D721Med (cell line): ENCODE measurements around the gene PCDHA6.
A peak's percentile ranks its signal among the peaks of the same experiment; 100 is the strongest.
"Not testable (repeated sequence)": the region's sequence is repeated elsewhere in the genome, so short reads cannot be mapped to it uniquely, and the experiment has no call there.

ENCODE experiments used
- DNase-seq: peaks from one replicate; pipeline ENCODE4 v3.0.0; 2011; ENCODE audit warnings: low spot score; ENCODE audit not compliant: insufficient read length
- FAIRE-seq: peaks from 2 replicates; lab custom pipeline; 2011; peaks lifted over from hg19 to GRCh38; lab: Jason Lieb, UNC
- TF ChIP-seq, protein P1 (sequence below): IDR thresholded peaks from 2 replicates; pipeline ENCODE4 v1.5.1; 2012; ENCODE audit warnings: mild to moderate bottlenecking, control low read depth; ENCODE audit not compliant: insufficient read depth; ENCODE audit errors: missing control alignments

Gene PCDHA6

DNA sequence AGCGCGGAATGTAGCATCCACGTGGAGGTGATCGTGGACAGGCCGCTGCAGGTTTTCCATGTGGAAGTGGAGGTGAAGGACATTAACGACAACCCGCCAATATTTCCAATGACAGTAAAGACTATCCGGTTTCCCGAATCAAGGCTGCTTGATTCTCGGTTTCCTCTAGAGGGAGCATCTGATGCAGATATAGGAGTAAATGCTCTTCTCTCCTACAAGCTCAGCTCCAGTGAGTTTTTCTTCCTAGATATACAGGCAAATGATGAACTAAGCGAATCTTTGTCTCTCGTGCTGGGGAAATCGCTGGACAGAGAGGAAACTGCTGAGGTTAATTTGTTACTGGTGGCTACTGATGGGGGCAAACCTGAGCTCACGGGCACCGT lies 32.5 kb upstream of the PCDHA6 start:
- TF ChIP-seq, protein P1, sequence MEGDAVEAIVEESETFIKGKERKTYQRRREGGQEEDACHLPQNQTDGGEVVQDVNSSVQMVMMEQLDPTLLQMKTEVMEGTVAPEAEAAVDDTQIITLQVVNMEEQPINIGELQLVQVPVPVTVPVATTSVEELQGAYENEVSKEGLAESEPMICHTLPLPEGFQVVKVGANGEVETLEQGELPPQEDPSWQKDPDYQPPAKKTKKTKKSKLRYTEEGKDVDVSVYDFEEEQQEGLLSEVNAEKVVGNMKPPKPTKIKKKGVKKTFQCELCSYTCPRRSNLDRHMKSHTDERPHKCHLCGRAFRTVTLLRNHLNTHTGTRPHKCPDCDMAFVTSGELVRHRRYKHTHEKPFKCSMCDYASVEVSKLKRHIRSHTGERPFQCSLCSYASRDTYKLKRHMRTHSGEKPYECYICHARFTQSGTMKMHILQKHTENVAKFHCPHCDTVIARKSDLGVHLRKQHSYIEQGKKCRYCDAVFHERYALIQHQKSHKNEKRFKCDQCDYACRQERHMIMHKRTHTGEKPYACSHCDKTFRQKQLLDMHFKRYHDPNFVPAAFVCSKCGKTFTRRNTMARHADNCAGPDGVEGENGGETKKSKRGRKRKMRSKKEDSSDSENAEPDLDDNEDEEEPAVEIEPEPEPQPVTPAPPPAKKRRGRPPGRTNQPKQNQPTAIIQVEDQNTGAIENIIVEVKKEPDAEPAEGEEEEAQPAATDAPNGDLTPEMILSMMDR = peak; percentile 2
- FAIRE-seq (no peak), DNase-seq (no peak)

DNA sequence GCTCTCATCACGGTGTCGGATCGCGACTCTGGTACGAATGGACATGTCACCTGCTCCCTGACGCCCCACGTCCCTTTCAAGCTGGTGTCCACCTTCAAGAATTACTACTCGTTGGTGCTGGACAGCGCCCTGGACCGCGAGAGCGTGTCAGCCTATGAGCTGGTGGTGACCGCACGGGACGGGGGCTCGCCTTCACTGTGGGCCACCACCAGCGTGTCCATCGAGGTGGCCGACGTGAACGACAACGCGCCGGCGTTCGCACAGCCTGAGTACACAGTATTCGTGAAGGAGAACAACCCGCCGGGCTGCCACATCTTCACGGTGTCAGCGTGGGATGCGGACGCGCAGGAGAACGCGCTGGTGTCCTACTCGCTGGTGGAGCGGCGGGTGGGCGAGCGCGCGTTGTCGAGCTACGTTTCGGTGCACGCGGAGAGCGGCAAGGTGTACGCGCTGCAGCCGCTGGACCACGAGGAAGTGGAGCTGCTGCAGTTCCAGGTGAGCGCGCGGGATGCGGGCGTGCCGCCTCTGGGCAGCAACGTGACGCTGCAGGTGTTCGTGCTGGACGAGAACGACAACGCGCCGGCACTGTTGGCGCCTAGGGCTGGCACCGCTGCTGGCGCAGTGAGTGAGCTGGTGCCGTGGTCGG lies 31.6 kb upstream of the PCDHA6 start:
- not testable (repeated sequence) for DNase-seq, FAIRE-seq

DNA sequence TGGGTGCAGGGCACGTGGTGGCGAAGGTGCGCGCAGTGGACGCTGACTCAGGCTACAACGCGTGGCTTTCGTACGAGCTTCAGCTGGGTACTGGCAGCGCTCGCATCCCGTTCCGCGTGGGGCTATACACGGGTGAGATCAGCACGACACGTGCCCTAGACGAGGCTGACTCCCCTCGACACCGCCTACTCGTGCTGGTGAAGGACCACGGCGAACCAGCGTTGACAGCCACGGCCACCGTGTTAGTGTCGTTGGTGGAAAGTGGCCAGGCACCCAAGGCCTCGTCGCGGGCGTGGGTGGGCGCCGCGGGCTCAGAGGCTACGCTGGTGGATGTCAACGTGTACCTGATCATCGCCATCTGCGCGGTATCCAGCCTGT lies 31.1 kb upstream of the PCDHA6 start:
- DNase-seq (no peak), FAIRE-seq (no peak)
- TF ChIP-seq, protein P1 = no peak

DNA sequence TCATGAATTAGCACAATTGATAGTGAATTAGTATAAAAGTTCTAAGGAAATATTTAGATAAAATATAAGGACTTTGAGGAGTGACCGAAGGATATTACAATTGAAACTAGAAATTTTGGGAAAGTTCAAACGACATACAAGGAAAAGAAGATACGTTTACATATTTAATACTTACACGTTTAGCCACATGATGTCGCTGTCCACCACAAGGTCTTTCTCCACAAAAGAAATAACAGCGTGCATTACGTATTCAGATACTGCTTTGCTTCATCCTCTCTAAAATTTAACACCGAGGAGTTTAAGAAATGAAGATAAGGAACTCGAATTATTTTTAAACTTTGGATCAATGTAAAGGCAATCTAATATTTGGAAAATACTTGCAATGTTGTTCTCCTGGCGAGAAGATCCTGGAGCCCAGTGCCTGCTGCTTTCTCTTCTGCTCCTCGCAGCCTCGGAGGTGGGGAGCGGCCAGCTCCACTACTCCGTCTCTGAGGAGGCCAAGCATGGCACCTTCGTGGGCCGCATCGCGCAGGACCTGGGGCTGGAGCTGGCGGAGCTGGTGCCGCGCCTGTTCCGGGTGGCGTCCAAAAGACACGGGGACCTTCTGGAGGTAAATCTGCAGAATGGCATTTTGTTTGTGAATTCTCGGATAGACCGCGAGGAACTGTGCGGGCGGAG lies 26.8 kb upstream of the PCDHA6 start, which contains the start of gene PCDHA3:
PCDHA3 (plus strand) TSS at position 242 of the 678 bp plus-strand sequence.
- DNase-seq = no peak
- FAIRE-seq = no peak

DNA sequence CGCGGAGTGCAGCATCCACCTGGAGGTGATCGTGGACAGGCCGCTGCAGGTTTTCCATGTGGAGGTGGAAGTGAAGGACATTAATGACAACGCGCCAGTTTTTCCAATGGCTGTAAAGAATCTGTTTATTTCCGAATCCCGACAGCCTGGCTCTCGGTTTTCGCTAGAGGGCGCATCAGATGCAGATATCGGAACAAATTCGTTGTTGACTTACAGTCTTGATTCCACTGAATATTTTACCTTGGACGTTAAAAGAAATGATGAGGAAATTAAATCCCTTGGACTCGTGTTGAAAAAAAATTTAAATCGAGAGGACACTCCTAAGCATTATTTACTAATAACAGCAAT lies 26.3 kb upstream of the PCDHA6 start:
- TF ChIP-seq, protein P1 = no peak
- no peak for FAIRE-seq
- no peak for DNase-seq

More for the DNA sequence above, 26.8 kb upstream of the PCDHA6 start, which contains the start of gene PCDHA3:
- TF ChIP-seq, protein P1 = no peak

DNA sequence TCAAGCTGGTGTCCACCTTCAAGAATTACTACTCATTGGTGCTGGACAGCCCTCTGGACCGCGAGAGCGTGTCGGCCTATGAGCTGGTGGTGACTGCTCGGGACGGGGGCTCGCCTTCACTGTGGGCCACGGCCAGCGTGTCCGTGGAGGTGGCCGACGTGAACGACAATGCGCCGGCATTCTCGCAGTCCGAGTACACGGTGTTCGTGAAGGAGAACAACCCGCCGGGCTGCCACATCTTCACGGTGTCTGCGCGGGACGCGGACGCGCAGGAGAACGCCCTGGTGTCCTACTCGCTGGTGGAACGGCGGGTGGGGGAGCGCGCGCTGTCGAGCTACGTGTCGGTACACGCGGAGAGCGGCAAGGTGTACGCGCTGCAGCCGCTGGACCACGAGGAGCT lies 25.4 kb upstream of the PCDHA6 start:
- DNase-seq, FAIRE-seq: not testable (repeated sequence)

DNA sequence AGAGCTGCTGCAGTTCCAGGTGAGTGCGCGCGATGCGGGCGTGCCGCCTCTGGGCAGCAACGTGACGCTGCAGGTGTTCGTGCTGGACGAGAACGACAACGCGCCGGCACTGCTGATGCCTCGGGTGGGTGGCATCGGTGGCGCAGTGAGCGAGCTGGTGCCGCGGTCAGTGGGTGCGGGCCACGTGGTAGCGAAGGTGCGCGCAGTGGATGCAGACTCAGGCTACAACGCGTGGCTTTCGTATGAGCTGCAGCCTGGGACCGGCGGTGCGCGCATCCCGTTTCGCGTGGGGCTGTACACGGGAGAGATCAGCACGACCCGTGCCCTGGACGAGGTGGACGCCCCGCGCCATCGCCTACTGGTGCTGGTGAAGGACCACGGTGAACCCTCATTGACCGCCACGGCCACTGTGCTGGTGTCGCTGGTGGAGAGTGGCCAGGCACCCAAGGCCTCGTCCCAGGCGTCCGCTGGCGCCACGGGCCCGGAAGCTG lies 24.9 kb upstream of the PCDHA6 start:
- FAIRE-seq (no peak), DNase-seq (no peak)
- TF ChIP-seq, protein P1 = no peak
